Keratinocyte (primary cell): ENCODE measurements around the gene CD69. TPM values are rescaled to one million over a fixed set of nuclear protein-coding genes. Genes with fewer than 3 reads are reported as not detected.
"Not testable (repeated sequence)": the region's sequence is repeated elsewhere in the genome, so short reads cannot be mapped to it uniquely, and the experiment has no call there.

Experiments used
- DNase-seq: peaks from one replicate; pipeline ENCODE4 v3.0.0-alpha.2; 2011; ENCODE audit warnings: low read depth, missing footprints, low spot score
- FAIRE-seq: peaks from 2 replicates; lab custom pipeline; 2011; peaks lifted over from hg19 to GRCh38; lab: Jason Lieb, UNC
- H2AFZ ChIP-seq: 2 replicates; pipeline ENCODE4 v1.6.0; 2012; ENCODE audit warnings: low read length, control low read depth, inconsistent platforms; ENCODE audit not compliant: control insufficient read depth
- H3K27ac ChIP-seq: 2 replicates; pipeline ENCODE4 v1.5.1; 2011; ENCODE audit warnings: low read length; ENCODE audit not compliant: control insufficient read depth, insufficient read depth
- H3K27me3 ChIP-seq: 3 replicates; pipeline ENCODE4 v1.6.0; 2011; ENCODE audit warnings: low read length; ENCODE audit not compliant: control insufficient read depth, insufficient read depth; ENCODE audit errors: extremely low read depth
- H3K36me3 ChIP-seq, 2 experiments: 2 replicates in 1 of 2; 3 replicates in 1 of 2; pipeline ENCODE4 v1.5.1; 2011; ENCODE audit warnings: low read length in 2 of 2, mild to moderate bottlenecking in 1 of 2; ENCODE audit not compliant: control insufficient read depth in 2 of 2, insufficient read depth in 2 of 2; ENCODE audit errors: extremely low read depth in 1 of 2
- H3K4me1 ChIP-seq: 3 replicates; pipeline ENCODE4 v1.5.1; 2011; ENCODE audit warnings: low read length; ENCODE audit not compliant: control insufficient read depth, insufficient read depth; ENCODE audit errors: extremely low read depth
- H3K4me2 ChIP-seq: 3 replicates; pipeline ENCODE4 v1.6.0; 2011; ENCODE audit warnings: low read depth, low read length; ENCODE audit not compliant: control insufficient read depth, insufficient read depth; ENCODE audit errors: extremely low read depth
- H3K4me3 ChIP-seq, 3 experiments: fragments of 200-600 bp in 1 of 3; sonication (generic) in 1 of 3; 2 replicates in 2 of 3; 3 replicates in 1 of 3; pipeline ENCODE4 v1.5.1; 2011 to 2016; ENCODE audit warnings: low read length in 3 of 3, mild to moderate bottlenecking in 3 of 3, control low read depth in 2 of 3, inconsistent platforms in 1 of 3, low read depth in 1 of 3, mixed read lengths in 1 of 3, mixed run types in 1 of 3, moderate library complexity in 1 of 3; ENCODE audit not compliant: control insufficient read depth in 2 of 3, insufficient read depth in 2 of 3; ENCODE audit errors: extremely low read depth in 1 of 3
- H3K79me2 ChIP-seq: 2 replicates; pipeline ENCODE4 v1.6.0; 2012; ENCODE audit warnings: low read length; ENCODE audit not compliant: control insufficient read depth, insufficient read depth
- H3K9ac ChIP-seq: 3 replicates; pipeline ENCODE4 v1.6.0; 2011; ENCODE audit warnings: low read length; ENCODE audit not compliant: control insufficient read depth, insufficient read depth; ENCODE audit errors: extremely low read depth
- H3K9me1 ChIP-seq: 3 replicates; pipeline ENCODE4 v1.6.0; 2011; ENCODE audit warnings: low read length; ENCODE audit not compliant: control insufficient read depth, insufficient read depth; ENCODE audit errors: extremely low read depth
- H3K9me3 ChIP-seq: 2 replicates; pipeline ENCODE4 v1.5.1; 2012; ENCODE audit warnings: low read depth, low read length; ENCODE audit not compliant: control insufficient read depth
- H4K20me1 ChIP-seq: 3 replicates; pipeline ENCODE4 v1.6.0; 2011; ENCODE audit warnings: low read length; ENCODE audit not compliant: control insufficient read depth, insufficient read depth; ENCODE audit errors: extremely low read depth
- EZH2 ChIP-seq: IDR thresholded peaks from one replicate; pipeline ENCODE4 v1.6.1; 2012; ENCODE audit warnings: inconsistent platforms, mild to moderate bottlenecking, low read length, moderate library complexity
- dilution Hi-C: fragments of 300-500 bp; cut with MboI; formaldehyde crosslinking; loops from one replicate; pipeline ENCODE4 v1.7.0; 2020; ENCODE audit warnings: low sequenced_read_pairs; ENCODE audit not compliant: extremely low pct_ligation_motif_present
- polyA plus RNA-seq, 5 experiments: library from polyadenylated mRNA; depleted of rRNA in 3 of 5; stranded (reverse) in 3 of 5; stranded (forward) in 1 of 5; unstranded in 1 of 5; fragments of >200 nt; gene quantifications; 1 replicate in 1 of 5; 2 replicates in 3 of 5; 3 replicates in 1 of 5; pipeline versions ENCODE4 v1.2.1 to v1.2.3, GENCODE V29; 2011 to 2012; ENCODE audit warnings: missing spikeins in 2 of 5, low read depth in 1 of 5, low replicate concordance in 1 of 5
- TF ChIP-seq, protein P1 (sequence below), 3 experiments: IDR thresholded peaks in 1 of 3; conservative IDR thresholded peaks in 1 of 3; optimal IDR thresholded peaks in 1 of 3; 2 replicates in 2 of 3; 3 replicates in 1 of 3; pipeline versions ENCODE3 to v1.5.1; 2011; ENCODE audit warnings: low read length in 3 of 3, mild to moderate bottlenecking in 3 of 3, moderate library complexity in 2 of 3, control low read depth in 1 of 3, inconsistent platforms in 1 of 3; ENCODE audit not compliant: insufficient read depth in 2 of 3; ENCODE audit errors: extremely low read depth in 1 of 3

Gene CD69
- polyA plus RNA-seq, 1 donor (not counting 4 experiments of a cell fraction or from before 2014, with no cell fraction given) = not detected

DNA sequence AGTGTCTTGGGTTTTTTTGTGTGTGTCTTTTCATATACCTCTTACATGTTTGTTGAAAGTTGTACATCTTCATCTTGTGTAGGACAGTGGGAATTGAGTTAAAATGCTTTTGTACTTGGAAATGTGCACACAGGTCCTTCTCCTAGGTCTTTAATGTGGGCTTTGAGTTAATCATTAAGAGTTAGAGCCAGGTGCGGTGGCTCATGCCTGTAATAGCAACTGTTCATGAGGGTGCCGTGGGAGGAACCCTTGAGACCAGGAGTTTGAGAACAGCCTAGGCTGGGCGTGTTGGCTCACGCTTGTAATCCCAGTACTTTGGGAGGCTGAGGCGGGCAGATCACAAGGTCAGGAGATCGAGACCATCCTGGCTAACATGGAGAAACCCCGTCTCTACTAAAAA, 41.7 kb downstream of the CD69 start:
- Histone ChIP-seq H3K9me3 (no peaks in the 10 kb centered on the region), H3K4me2 (no peak overlapping the region), H3K27ac (no peak overlapping the region), H3K79me2 (no peaks in the 10 kb centered on the region), H4K20me1 (no peaks in the 10 kb centered on the region), H2AFZ (no peak overlapping the region), H3K4me1 (peaks cover 7% of the 10 kb centered on the region), H3K9ac (no peak overlapping the region), H3K9me1 (no peaks in the 10 kb centered on the region), H3K27me3 (no peaks in the 10 kb centered on the region), H3K36me3 (no peaks in the 10 kb centered on the region), H3K4me3 (no peak overlapping the region)
- FAIRE-seq = no peak
- TF ChIP-seq EZH2 = no peak
- dilution Hi-C loops = no loop called here
- DNase-seq = no peak

DNA sequence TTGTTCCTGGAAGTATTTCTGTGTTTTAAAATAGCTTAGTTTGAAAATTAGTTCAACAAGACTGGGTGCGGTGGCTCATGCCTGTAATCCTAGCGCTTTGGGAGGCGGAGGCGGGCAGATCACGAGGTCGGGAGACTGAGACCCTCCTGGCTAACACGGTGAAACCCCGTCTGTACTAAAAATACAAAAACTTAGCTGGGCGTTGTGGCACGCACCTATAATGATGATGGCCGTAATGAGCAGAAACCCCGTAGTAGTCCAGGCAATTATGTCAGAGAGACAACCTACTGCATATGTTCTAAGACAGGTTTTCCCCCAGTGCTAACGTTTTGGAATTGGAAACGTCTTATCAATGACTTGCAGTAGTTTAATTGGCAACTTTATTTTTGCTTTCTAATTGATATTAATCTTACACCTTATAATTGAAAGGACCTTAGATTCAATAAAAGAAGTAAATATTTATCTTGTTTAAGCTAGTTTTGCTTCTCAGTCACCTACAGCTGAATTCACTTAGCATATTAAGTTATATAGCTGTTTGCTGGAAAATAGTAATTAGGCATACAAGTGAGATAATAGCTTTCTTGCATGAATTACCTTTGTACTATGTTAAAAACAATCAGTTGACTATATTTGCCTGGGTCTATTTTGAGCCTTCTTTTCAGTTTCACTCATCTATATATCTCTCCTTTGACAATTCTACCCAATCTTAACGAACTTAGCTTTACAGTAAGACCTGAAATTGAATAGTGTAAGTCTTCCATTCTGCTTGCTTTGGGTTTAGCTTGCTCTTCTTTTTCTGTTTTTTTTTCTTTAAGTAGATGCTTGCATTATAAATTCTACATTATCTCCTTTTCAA, 43.4 kb downstream of the CD69 start:
- Histone ChIP-seq H3K9me1 (no peaks in the 10 kb centered on the region), H2AFZ (no peak overlapping the region), H4K20me1 (no peaks in the 10 kb centered on the region), H3K9me3 (no peaks in the 10 kb centered on the region), H3K4me3 (no peak overlapping the region), H3K9ac (no peak overlapping the region), H3K27ac (no peak overlapping the region), H3K79me2 (no peaks in the 10 kb centered on the region), H3K4me2 (no peak overlapping the region), H3K27me3 (no peaks in the 10 kb centered on the region), H3K4me1 (peaks cover 7% of the 10 kb centered on the region), H3K36me3 (no peaks in the 10 kb centered on the region)
- DNase-seq = no peak
- no peak for TF ChIP-seq EZH2
- TF ChIP-seq, protein P1, sequence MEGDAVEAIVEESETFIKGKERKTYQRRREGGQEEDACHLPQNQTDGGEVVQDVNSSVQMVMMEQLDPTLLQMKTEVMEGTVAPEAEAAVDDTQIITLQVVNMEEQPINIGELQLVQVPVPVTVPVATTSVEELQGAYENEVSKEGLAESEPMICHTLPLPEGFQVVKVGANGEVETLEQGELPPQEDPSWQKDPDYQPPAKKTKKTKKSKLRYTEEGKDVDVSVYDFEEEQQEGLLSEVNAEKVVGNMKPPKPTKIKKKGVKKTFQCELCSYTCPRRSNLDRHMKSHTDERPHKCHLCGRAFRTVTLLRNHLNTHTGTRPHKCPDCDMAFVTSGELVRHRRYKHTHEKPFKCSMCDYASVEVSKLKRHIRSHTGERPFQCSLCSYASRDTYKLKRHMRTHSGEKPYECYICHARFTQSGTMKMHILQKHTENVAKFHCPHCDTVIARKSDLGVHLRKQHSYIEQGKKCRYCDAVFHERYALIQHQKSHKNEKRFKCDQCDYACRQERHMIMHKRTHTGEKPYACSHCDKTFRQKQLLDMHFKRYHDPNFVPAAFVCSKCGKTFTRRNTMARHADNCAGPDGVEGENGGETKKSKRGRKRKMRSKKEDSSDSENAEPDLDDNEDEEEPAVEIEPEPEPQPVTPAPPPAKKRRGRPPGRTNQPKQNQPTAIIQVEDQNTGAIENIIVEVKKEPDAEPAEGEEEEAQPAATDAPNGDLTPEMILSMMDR (optimal IDR thresholded peaks at IDR 0.05 in 1 of 3, IDR thresholded peaks at IDR 0.05 in 1 of 3, conservative IDR thresholded peaks at IDR 0.05 in 1 of 3; ENCODE audit: extremely low read depth in 1 of 3, insufficient read depth in 2 of 3, low read length in 3 of 3) = no peak
- FAIRE-seq = no peak
- dilution Hi-C loops = no loop called here

DNA sequence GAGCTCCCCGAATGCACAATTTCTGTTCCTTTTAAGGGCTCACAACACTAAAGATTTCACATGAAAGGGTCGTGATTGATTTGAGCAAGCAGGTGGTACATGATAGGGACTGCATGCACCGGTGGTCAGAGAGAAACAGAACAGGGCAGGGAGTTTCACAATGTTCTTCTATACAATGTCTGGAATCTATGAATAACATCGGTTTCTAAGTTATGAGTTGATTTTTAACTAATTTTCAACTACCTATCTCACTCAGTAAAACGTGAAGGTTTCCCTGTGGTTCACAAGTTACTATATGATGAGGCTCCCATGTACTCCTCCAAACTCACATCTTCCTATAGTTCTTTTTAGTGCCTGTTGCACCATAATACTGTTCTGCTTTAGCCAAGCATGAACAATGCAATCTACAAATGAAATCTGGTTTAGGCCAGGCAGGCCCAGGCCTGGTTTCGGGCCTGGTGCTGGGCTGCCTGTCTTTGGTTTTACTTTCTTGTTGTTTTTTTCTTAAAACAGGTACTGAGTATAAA, 47.6 kb downstream of the CD69 start:
- H3K4me2 ChIP-seq, dilution Hi-C loops, H3K4me3 ChIP-seq, H3K9me1 ChIP-seq, FAIRE-seq, H3K9ac ChIP-seq, H3K79me2 ChIP-seq, H3K4me1 ChIP-seq, H3K9me3 ChIP-seq, H3K27ac ChIP-seq, H3K27me3 ChIP-seq, DNase-seq, H2AFZ ChIP-seq, H4K20me1 ChIP-seq, H3K36me3 ChIP-seq: not testable (repeated sequence)
